ENCODE measurements around the gene TEX14.

The TEX14 gene

GRCh38 chr17:58517378-58517927, 174.4 kb downstream of the TEX14 start:
- DNase-seq, result peak; percentile 19

GRCh38 chr17:58516644-58517377, 175.0 kb downstream of the TEX14 start:
- DNase-seq, result no peak

GRCh38 chr17:58515286-58515685, 176.6 kb downstream of the TEX14 start:
- DNase-seq, result no peak

- DNase-seq, result no peak
Observed at GRCh38 chr17:58514770-58515157, 177.1 kb downstream of the TEX14 start.

- DNase-seq, result peak; percentile 76
Observed at GRCh38 chr17:58513965-58514769, 177.7 kb downstream of the TEX14 start, which contains the start of gene MTMR4. MTMR4 (minus strand) TSS chr17:58514638; CDS start chr17:58514407, 231 bp downstream.

- DNase-seq, result no peak
Observed at GRCh38 chr17:58513267-58513964, 178.4 kb downstream of the TEX14 start.

GRCh38 chr17:58510075-58510474, 181.8 kb downstream of the TEX14 start:
- no peak for DNase-seq

- DNase-seq, result no peak
Observed at GRCh38 chr17:58508341-58509067, 183.3 kb downstream of the TEX14 start.

- peak; percentile 71 for DNase-seq
Observed at GRCh38 chr17:58507123-58507634, 184.7 kb downstream of the TEX14 start.
